HG03432 (cell line): Measurements from ENCODE around the gene DPP10.

Experiments used
- ATAC-seq: cut with Tn5 transposase; IDR thresholded peaks from one replicate; pipeline ENCODE4 v1.9.1; 2021; ENCODE audit warnings: mild to moderate bottlenecking, moderate library complexity; ENCODE audit not compliant: unreplicated experiment

Gene DPP10

DNA sequence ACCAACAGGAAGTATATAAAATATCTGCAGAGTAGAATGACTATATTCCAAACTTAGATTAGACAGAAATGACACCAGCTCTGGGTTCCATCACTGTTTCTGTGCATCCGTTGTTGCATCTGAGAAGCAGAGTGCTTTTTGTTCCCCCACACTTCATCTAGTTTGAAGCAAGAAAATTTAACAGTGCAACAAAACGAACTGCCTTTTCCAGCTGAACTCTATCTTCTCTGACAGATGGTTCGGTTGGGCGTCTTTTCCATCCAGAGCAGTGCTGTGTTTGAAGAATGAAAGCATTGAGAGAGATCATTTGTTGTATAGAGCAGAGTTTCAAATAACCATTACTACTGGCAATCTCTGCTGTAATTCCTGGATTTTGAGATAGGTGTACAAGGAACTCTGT, 757.5 kb downstream of the DPP10 start:
- ATAC-seq = no peak

GRCh38 chr2:115201386-115201785, 758.9 kb downstream of the DPP10 start:
- no peak for ATAC-seq

DNA sequence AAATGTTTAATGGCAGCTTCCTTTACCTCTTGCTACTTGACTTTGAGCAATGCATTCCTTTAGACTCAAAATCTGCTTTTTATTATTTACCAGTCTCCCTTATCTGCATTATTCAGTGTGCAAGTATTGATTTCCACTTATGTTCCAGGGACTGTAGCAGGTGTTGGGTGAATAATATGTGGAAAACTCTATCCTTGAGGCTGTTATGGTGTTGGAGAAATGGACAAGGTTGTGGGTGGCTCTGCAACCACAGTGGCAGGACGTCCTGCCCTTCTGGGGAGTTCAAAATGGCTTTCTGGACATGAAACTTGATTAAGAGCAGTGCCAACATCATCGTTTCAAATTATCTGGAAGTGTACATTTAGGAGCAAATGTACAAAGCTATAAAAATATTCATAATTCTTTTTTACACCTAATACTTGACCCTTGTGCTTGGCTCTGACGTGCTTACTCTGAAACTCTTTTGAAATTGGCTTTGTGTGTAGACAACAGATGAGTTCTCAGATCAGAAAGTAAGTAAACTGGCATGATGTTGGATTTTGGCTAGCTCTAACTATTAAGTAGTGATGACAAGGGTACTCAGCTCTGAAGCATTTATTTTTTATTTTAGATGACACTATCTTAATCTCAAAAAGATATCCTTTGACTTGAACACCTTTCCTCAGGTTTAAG, 766.2 kb downstream of the DPP10 start:
- no peak for ATAC-seq

GRCh38 chr2:115214050-115214449, 771.6 kb downstream of the DPP10 start:
- no peak for ATAC-seq

DNA sequence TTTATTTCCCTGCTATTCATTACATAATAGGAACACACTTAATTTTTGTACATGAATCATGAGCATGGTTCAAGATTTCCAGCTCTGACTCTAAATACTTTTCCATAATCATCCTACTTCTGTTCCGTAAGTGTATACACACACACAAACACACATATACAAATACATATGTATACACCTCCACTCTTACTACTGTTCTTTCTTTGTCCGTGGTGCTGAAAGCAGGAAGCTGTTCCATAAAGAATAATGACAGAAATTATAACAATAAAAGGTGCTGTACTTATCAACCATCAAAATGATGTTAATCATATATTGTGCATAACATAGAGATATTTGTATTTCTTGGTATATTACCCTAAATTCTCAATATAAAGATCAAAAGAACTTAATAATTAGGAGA, 776.9 kb downstream of the DPP10 start:
- ATAC-seq = no peak

DNA sequence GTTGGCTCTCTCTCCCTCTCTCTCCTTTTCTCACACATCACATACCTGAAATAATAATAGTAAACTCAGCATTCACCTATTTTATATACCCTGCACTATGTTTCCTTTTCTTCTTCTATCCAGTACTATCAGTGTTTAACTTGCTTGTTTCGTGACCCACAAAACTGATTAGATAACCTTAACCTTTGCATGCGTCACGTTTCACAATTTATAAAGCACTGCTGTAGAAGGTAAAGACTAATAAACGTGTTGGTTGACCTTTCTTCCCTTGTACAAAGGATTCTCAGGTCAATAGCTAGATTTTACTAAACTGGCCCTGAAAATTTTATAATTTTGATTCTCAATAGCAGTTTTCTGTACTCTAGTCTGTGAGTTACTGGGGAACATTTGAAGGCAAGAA, 791.7 kb downstream of the DPP10 start:
- ATAC-seq = no peak

GRCh38 chr2:115234737-115235136, 792.3 kb downstream of the DPP10 start:
- ATAC-seq = no peak

DNA sequence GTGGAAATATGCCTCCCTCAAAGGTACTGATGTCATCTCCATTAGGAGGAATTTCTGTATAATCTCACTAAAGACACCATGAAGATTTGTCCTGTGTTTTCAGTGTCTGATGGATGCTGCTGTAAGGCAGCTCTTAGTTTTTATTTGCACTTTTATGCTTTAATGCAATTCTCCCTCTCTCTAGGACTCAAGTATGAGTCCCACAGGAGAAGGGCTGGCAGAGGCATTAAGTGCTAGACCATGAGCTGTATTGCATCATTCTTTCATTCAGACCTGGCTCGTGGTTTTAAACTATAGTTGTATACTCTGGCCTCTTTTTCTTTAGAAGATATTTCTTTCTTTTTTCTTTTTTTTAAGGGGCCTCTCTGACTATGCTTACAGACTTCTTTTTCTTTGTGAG, 805.6 kb downstream of the DPP10 start:
- no peak for ATAC-seq

GRCh38 chr2:115277366-115277765, 834.9 kb downstream of the DPP10 start:
- no peak for ATAC-seq

GRCh38 chr2:115285416-115285815, 843.0 kb downstream of the DPP10 start:
- ATAC-seq = no peak

- no peak for ATAC-seq
Observed at GRCh38 chr2:115290478-115290877, 848.0 kb downstream of the DPP10 start.

- no peak for ATAC-seq
Observed at GRCh38 chr2:115292742-115293141, 850.3 kb downstream of the DPP10 start.

DNA sequence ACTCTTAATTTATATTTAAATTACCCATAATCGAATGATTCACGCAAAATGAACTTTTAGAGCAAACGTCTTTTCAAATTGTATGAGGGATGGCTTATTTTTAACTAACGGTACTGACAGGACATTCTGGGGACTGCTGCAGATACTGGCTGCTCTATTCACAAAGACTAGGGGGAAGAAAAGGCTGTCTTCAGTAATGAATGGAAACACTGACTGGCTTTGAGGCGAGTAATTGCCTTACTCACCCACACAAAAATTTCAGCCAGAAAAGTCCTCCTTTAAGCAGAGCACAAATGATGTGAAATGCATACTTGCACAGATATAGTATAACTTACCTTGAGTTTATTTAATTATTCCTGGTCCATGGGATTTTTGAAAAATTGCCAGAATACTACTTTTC, 852.6 kb downstream of the DPP10 start:
- ATAC-seq = no peak

GRCh38 chr2:115297056-115297455, 854.6 kb downstream of the DPP10 start:
- ATAC-seq = no peak

DNA sequence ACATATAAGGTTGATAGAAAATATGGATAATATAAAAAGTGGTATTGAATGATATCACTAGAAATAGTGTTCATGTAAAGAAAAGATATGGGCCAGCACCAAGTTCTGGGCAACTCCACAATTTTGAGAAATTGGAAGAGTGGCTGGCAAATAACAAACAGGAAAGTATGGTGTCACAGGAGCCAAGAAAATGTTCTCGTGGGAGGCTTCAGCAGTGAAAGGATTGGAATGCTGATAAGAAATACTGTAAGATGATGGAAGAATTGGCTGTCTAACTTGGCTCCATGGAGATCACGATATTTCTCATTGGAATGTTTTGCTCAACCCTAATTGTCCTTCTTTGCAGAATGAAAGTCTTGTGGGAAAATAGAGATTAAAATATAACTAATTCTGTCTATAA, 856.8 kb downstream of the DPP10 start:
- ATAC-seq = no peak

DNA sequence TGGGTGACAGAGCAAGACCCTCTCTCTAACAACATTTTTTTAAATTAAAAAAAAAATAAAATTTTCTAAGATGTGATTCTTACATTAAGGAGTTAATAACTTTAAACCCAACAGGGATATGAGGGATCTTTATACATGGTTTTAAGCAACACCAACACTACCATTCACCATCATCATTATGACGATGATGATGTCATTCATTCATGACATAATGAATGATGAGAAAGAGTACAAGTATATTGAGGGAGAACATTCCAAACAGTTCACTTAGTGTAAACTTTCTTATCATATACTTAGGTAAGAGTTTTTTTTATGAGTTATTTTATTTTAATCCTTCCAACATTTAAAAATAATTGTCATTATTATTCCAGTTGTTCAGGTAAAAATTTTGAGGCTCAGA, 863.3 kb downstream of the DPP10 start:
- ATAC-seq = no peak

- no peak for ATAC-seq
Observed at GRCh38 chr2:115314119-115314518, 871.7 kb downstream of the DPP10 start.

- no peak for ATAC-seq
Observed at GRCh38 chr2:115327061-115327460, 884.6 kb downstream of the DPP10 start.

GRCh38 chr2:115359550-115359949, 917.1 kb downstream of the DPP10 start:
- no peak for ATAC-seq

DNA sequence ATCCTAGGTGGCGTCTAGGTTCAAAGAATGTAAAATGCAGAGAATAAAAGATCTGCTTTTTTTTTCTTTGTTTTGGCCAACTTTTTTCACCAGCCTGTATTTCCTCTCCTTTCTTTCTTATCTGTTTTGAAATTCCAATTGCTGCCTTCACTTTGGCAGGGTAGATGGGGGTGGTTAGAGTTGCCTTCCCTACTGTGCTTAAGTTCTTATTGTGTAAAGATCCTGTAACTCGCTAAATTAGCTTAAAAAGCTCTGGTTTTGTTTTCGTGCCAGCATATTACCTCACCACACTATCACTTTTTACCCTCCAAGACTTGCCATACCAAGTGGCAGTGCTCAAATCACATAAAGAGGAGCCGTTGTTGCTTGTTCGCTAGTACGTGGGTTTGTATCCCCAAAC, 921.7 kb downstream of the DPP10 start:
- ATAC-seq = no peak

GRCh38 chr2:115369400-115369799, 927.0 kb downstream of the DPP10 start:
- ATAC-seq = no peak

DNA sequence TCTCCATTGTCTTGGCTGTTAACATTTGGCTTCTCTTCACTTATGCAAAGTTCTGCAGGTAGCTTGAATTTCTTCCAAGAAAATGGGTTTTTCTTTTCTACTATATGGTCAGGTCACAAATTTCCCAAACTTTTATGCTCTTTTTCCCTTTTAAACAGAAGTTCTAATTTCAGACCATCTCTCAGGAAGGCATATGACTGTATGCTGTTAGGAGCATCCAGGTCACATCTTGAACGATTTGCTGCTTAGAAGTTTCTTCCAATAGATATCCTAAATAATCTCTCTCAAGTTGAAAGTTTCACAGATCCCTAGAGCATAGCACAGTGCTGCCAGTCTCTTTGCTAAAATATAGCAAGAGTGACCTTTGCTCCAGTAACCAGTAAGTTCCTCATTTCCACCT, 932.5 kb downstream of the DPP10 start:
- ATAC-seq = no peak

DNA sequence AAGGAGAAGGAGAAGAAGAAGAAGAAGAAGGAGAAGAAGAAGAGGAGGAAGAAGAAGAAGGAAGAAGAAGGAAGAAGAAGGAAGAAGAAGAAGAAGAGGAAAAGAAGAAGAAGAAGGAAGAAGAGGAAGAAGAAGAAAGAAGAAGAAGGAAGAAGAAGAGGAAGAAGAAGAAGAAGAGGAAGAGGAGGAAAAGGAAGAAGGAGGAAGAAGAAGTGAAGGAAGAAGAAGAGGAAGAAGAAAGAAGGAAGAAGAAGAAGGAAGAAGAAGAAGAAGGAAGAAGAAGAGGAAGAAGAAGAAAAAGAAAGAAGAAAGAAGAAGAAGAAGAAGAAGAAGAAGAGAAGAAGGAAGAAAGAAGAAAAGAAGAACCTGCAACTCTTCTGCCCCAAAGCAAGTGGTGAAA, 942.0 kb downstream of the DPP10 start:
- no peak for ATAC-seq
